Body of pancreas (tissue), 4 donors: ENCODE data around the gene PTPRN2. TPM values are rescaled to one million over a fixed set of nuclear protein-coding genes. Genes with fewer than 3 reads are reported as not detected.

Source experiments
- ATAC-seq: fragments of 150-250 bp; one replicate; pipeline ENCODE4 v1.9.1; 2016
- DNase-seq, 4 donors: peaks; one replicate each; pipeline ENCODE4 v3.0.0-alpha.2; 2019
- H3K27ac ChIP-seq, 4 donors: fragments of 200-600 bp; sonication (generic); 1 replicate in 3 of 4; 2 replicates in 1 of 4; pipeline versions ENCODE4 v1.5.1 to v1.6.1; 2016 to 2019; ENCODE audit warnings: mild to moderate bottlenecking in 1 of 4, mixed read lengths in 1 of 4, moderate library complexity in 1 of 4
- H3K27me3 ChIP-seq, 2 donors: fragments of 200-600 bp; sonication (generic); one replicate each; pipeline ENCODE4 v1.6.0; 2016; ENCODE audit warnings: mild to moderate bottlenecking in 1 of 2
- H3K36me3 ChIP-seq, 2 donors: fragments of 200-600 bp; sonication (generic); replicated peaks in 1 of 2; 2 replicates each; pipeline ENCODE4 v1.5.1; 2016; ENCODE audit warnings: low read depth in 2 of 2; ENCODE audit not compliant: insufficient read depth in 1 of 2
- H3K4me1 ChIP-seq: fragments of 200-600 bp; sonication (generic); one replicate; pipeline ENCODE4 v1.6.0; 2016
- H3K4me3 ChIP-seq, 2 donors: fragments of 200-600 bp; sonication (generic); 1 replicate in 1 of 2; 2 replicates in 1 of 2; pipeline ENCODE4 v1.5.1; 2016 to 2019
- H3K9me3 ChIP-seq, 3 donors: fragments of 200-600 bp; sonication (generic); 1 replicate in 2 of 3; 2 replicates in 1 of 3; pipeline ENCODE4 v1.5.1; 2016
- CTCF ChIP-seq, 7 experiments: fragments of 450-650 bp in 4 of 7; fragments of 200-600 bp in 3 of 7; sonication (generic) in 3 of 7; IDR thresholded peaks; one replicate each; pipeline ENCODE4 v1.5.1; 2016 to 2019; ENCODE audit warnings: antibody characterized with exemption in 7 of 7
- POLR2A ChIP-seq, 3 donors: fragments of 450-650 bp; IDR thresholded peaks; one replicate each; pipeline ENCODE4 v1.6.1; 2016; ENCODE audit warnings: antibody characterized with exemption in 3 of 3, mild to moderate bottlenecking in 2 of 3
- WGBS, 2 donors: methylation state at CpG; one replicate each; pipeline ENCODE4 v1.1.5; 2017; 5-methylcytosine and 5-hydroxymethylcytosine counted together
- intact Hi-C: fragments of 100-400 bp; cut with DNase I; formaldehyde crosslinking; loops from one replicate; pipeline ENCODE4 v1.15.1; 2023
- total RNA-seq, 2 donors: library from RNA; depleted of rRNA; stranded (reverse); fragments of >200 nt; gene quantifications; one replicate each; pipeline ENCODE4 v1.1.0, GENCODE V29; 2016

PTPRN2 gene
- total RNA-seq, 2 donors from 2014 or later, result 31.6 to 76.1 TPM

- no peak overlapping the region for H3K4me3 ChIP-seq
- no peaks in the 10 kb centered on the region for H3K4me1 ChIP-seq
- H3K27me3 ChIP-seq, result no peaks in the 10 kb centered on the region
- 93 to 95% methylated on average over 24 of the region's 24 CpGs for WGBS, 2 donors
- H3K27ac ChIP-seq, result no peak overlapping the region
- TF ChIP-seq POLR2A (IDR thresholded peaks at IDR 0.05) (no peak), CTCF (IDR thresholded peaks at IDR 0.05) (no peak)
- DNase-seq (no peak), ATAC-seq (no peak)
- peaks cover 0 to 2% of the 10 kb centered on the region in 2 donors for H3K36me3 ChIP-seq
- intact Hi-C loops, result no loop called here
- H3K9me3 ChIP-seq, result no peaks in the 10 kb centered on the region
These were observed 1017.0 kb downstream of the PTPRN2 start for GRCh38 chr7:157570531-157571200.

- no peak for TF ChIP-seq CTCF (IDR thresholded peaks at IDR 0.05)
- TF ChIP-seq POLR2A (IDR thresholded peaks at IDR 0.05), result no peak
- Histone ChIP-seq H3K4me3 (no peak overlapping the region), H3K36me3 (peaks cover 0 to 2% of the 10 kb centered on the region in 2 donors), H3K9me3 (no peaks in the 10 kb centered on the region), H3K27me3 (no peaks in the 10 kb centered on the region), H3K4me1 (no peaks in the 10 kb centered on the region), H3K27ac (no peak overlapping the region)
- WGBS, 2 donors, result 89 to 94% methylated on average over 8 of the region's 8 CpGs
- DNase-seq, result no peak
- intact Hi-C loops, result no loop called here
- no peak for ATAC-seq
These were observed 1017.7 kb downstream of the PTPRN2 start for GRCh38 chr7:157569967-157570366.

- no peaks in the 10 kb centered on the region for H3K4me1 ChIP-seq
- H3K4me3 ChIP-seq, result peak overlapping the region in 1 of 2 donors; percentile 4
- ATAC-seq (peak; percentile 78), DNase-seq (peak; percentile 42 to 66 (median 60))
- 36 to 71% methylated on average over 23 to 35 of the region's 35 CpGs for WGBS, 2 donors
- H3K27ac ChIP-seq, result peak overlapping the region in 3 of 4 donors; percentile 47 to 62 (median 61)
- TF ChIP-seq POLR2A (IDR thresholded peaks at IDR 0.05) (peak in 2 of 3 donors; percentile 33 to 37), CTCF (IDR thresholded peaks at IDR 0.05) (no peak)
- H3K36me3 ChIP-seq, result peaks cover 0 to 2% of the 10 kb centered on the region in 2 donors
- no peaks in the 10 kb centered on the region for H3K9me3 ChIP-seq
- H3K27me3 ChIP-seq, result no peaks in the 10 kb centered on the region
- intact Hi-C loops, result no loop called here
These were observed 1018.6 kb downstream of the PTPRN2 start for GRCh38 chr7:157568770-157569584.

- intact Hi-C loops, result no loop called here
- Histone ChIP-seq H3K27me3 (no peaks in the 10 kb centered on the region), H3K4me1 (no peaks in the 10 kb centered on the region), H3K27ac (peak overlapping the region in 3 of 4 donors; percentile 47 to 62 (median 61)), H3K4me3 (peak overlapping the region in 1 of 2 donors; percentile 4), H3K9me3 (no peaks in the 10 kb centered on the region), H3K36me3 (peaks cover 0 to 2% of the 10 kb centered on the region in 2 donors)
- ATAC-seq, result peak; percentile 30
- WGBS, 2 donors, result 54 to 70% methylated on average over 23 to 25 of the region's 25 CpGs
- TF ChIP-seq CTCF (IDR thresholded peaks at IDR 0.05), result no peak
- no peak for TF ChIP-seq POLR2A (IDR thresholded peaks at IDR 0.05)
- no peak for DNase-seq
These were observed 1019.4 kb downstream of the PTPRN2 start for GRCh38 chr7:157568106-157568769.
